ENCODE data around the gene DBX1.

DNA sequence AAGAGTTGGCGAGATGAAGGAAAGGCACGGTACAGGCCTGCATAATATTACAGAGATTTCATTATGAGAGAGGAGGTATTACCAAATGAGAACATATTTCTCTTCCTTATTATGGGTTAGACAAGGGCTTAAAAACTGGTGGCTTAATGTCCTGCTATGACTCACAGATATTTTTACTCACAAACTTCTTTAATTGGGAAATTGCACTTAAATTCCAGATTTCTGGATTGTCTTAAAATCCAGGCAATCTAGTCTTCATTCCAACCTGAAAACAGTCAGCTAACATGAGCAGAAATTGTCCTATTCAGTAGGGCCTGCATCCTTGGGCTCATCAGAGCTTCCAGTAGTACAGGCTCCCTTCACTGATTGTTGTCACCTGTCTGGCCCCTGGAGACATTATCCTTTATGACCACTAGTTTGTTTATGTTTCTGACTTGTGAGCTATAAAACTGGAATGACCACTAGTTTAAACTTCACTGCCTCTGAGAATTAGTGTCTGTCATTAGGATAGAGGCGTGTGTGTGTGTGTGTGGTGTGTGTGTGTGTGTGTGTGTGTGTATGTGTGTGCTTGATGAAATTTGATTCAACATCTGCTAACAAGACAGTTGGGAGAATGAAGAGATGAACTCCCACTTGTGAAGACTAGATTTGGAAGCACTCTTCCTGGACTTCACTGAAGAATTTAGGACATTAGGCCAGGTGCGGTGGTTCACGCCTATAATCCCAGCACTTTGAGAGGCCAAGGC is 25.1 kb downstream of the DBX1 start:
- TF ChIP-seq, protein P1, sequence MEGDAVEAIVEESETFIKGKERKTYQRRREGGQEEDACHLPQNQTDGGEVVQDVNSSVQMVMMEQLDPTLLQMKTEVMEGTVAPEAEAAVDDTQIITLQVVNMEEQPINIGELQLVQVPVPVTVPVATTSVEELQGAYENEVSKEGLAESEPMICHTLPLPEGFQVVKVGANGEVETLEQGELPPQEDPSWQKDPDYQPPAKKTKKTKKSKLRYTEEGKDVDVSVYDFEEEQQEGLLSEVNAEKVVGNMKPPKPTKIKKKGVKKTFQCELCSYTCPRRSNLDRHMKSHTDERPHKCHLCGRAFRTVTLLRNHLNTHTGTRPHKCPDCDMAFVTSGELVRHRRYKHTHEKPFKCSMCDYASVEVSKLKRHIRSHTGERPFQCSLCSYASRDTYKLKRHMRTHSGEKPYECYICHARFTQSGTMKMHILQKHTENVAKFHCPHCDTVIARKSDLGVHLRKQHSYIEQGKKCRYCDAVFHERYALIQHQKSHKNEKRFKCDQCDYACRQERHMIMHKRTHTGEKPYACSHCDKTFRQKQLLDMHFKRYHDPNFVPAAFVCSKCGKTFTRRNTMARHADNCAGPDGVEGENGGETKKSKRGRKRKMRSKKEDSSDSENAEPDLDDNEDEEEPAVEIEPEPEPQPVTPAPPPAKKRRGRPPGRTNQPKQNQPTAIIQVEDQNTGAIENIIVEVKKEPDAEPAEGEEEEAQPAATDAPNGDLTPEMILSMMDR (IDR thresholded peaks at IDR 0.05; ENCODE audit: low read depth, low read length), result no peak
- TF ChIP-seq POLR2A (IDR thresholded peaks at IDR 0.05; ENCODE audit: extremely low read depth, insufficient read length) (no peak), MYC (IDR thresholded peaks at IDR 0.05; ENCODE audit: low read depth, low read length) (no peak)

Measured in NB4 (cell line).